ENCODE results near the gene SMIM44. TPM values are rescaled to one million over a fixed set of nuclear protein-coding genes. Genes with fewer than 3 reads are reported as not detected.

Gene SMIM44
- total RNA-seq, 3 donors from 2014 or later, result 1.1 to 5.5 (median 5.5) TPM

- H3K4me1 ChIP-seq (ENCODE audit: low read depth), result no peaks in the 10 kb centered on the region
- H3K36me3 ChIP-seq (ENCODE audit: low read depth), result no peaks in the 10 kb centered on the region
- no peak for TF ChIP-seq CTCF (IDR thresholded peaks at IDR 0.05)
- intact Hi-C loops (cut with DNase I, micrococcal nuclease), result no loop called here
- ATAC-seq (no peak), DNase-seq (no peak)
- H3K9me3 ChIP-seq, result no peaks in the 10 kb centered on the region
- no peak overlapping the region for H3K4me3 ChIP-seq
Measured at GRCh38 chr19:3515891-3516422, 32.7 kb upstream of the SMIM44 start.

GRCh38 chr19:3514930-3515329, 31.7 kb upstream of the SMIM44 start:
- TF ChIP-seq CTCF (IDR thresholded peaks at IDR 0.05), result no peak
- H3K36me3 ChIP-seq (ENCODE audit: low read depth), result no peaks in the 10 kb centered on the region
- intact Hi-C loops (cut with DNase I, micrococcal nuclease), result no loop called here
- DNase-seq, result no peak
- ATAC-seq, result no peak
- H3K4me3 ChIP-seq, result no peak overlapping the region
- H3K9me3 ChIP-seq, result no peaks in the 10 kb centered on the region
- H3K4me1 ChIP-seq (ENCODE audit: low read depth), result no peaks in the 10 kb centered on the region

GRCh38 chr19:3513229-3514140, 30.2 kb upstream of the SMIM44 start:
- H3K9me3 ChIP-seq, result no peaks in the 10 kb centered on the region
- intact Hi-C loops (cut with DNase I, micrococcal nuclease), result no loop called here

GRCh38 chr19:3512562-3513228, 29.5 kb upstream of the SMIM44 start:
- no peak for TF ChIP-seq CTCF (IDR thresholded peaks at IDR 0.05)
- no peak for DNase-seq
- Histone ChIP-seq H3K4me3 (no peak overlapping the region), H3K36me3 (ENCODE audit: low read depth) (no peaks in the 10 kb centered on the region), H3K4me1 (ENCODE audit: low read depth) (peaks cover 7% of the 10 kb centered on the region), H3K9me3 (no peaks in the 10 kb centered on the region)
- intact Hi-C loops (cut with DNase I, micrococcal nuclease), result no loop called here
- no peak for ATAC-seq

More at GRCh38 chr19:3513229-3514140, 30.2 kb upstream of the SMIM44 start:
- peak in 1 of 3 donors; percentile 44 for DNase-seq
- no peaks in the 10 kb centered on the region for H3K36me3 ChIP-seq (ENCODE audit: low read depth)
- TF ChIP-seq CTCF (IDR thresholded peaks at IDR 0.05), result no peak
- ATAC-seq, result no peak
- peaks cover 5% of the 10 kb centered on the region for H3K4me1 ChIP-seq (ENCODE audit: low read depth)
- H3K4me3 ChIP-seq, result no peak overlapping the region

- no peak for ATAC-seq
- intact Hi-C loops (cut with DNase I, micrococcal nuclease), result no loop called here
- TF ChIP-seq CTCF (IDR thresholded peaks at IDR 0.05), result no peak
- H3K4me1 ChIP-seq (ENCODE audit: low read depth), result peaks cover 12% of the 10 kb centered on the region
- no peaks in the 10 kb centered on the region for H3K9me3 ChIP-seq
- no peaks in the 10 kb centered on the region for H3K36me3 ChIP-seq (ENCODE audit: low read depth)
- H3K4me3 ChIP-seq, result no peak overlapping the region
- no peak for DNase-seq
Measured at GRCh38 chr19:3511506-3512251, 28.4 kb upstream of the SMIM44 start.
